Adrenal gland (tissue), 12 donors: ENCODE data around the gene NR6A1. TPM values are rescaled to one million over a fixed set of nuclear protein-coding genes. Genes with fewer than 3 reads are reported as not detected.

Source experiments
- DNase-seq, 7 donors: peaks; one replicate each; pipeline ENCODE4 v3.0.0-alpha.2; 2019 to 2020
- H3K27ac ChIP-seq, 5 donors: fragments of 200-600 bp; sonication (generic) in 4 of 5; 1 replicate in 3 of 5; 2 replicates in 2 of 5; pipeline versions ENCODE4 v1.5.1 to v1.8.0; 2016 to 2020; ENCODE audit warnings: mild to moderate bottlenecking in 1 of 5
- H3K27me3 ChIP-seq: fragments of 200-600 bp; 2 replicates; pipeline ENCODE4 v1.8.0; 2021
- H3K36me3 ChIP-seq, 2 donors: fragments of 200-600 bp; replicated peaks in 1 of 2; 1 replicate in 1 of 2; 2 replicates in 1 of 2; pipeline versions ENCODE4 v1.5.1 to v1.8.0; 2018 to 2022
- H3K4me1 ChIP-seq, 2 donors: fragments of 200-600 bp; replicated peaks in 1 of 2; 1 replicate in 1 of 2; 2 replicates in 1 of 2; pipeline versions ENCODE4 v1.5.1 to v1.8.0; 2018 to 2021
- H3K4me3 ChIP-seq, 4 donors: fragments of 200-600 bp; sonication (generic) in 3 of 4; one replicate each; pipeline ENCODE4 v1.5.1; 2016 to 2018
- H3K9me3 ChIP-seq, 3 donors: fragments of 200-600 bp; sonication (generic) in 1 of 3; replicated peaks in 1 of 3; 1 replicate in 2 of 3; 2 replicates in 1 of 3; pipeline versions ENCODE4 v1.5.1 to v1.8.0; 2016 to 2021
- CTCF ChIP-seq, 6 experiments: fragments of 450-650 bp in 4 of 6; fragments of 200-600 bp in 2 of 6; sonication (generic) in 1 of 6; IDR thresholded peaks; 1 replicate in 5 of 6; 2 replicates in 1 of 6; pipeline versions ENCODE4 v1.5.1 to v1.8.0; 2016 to 2021; ENCODE audit warnings: antibody characterized with exemption in 6 of 6, mild to moderate bottlenecking in 2 of 6, moderate library complexity in 1 of 6
- POLR2A ChIP-seq, 2 donors: fragments of 450-650 bp; IDR thresholded peaks; one replicate each; pipeline ENCODE4 v1.6.1; 2017; ENCODE audit warnings: antibody characterized with exemption in 2 of 2, mild to moderate bottlenecking in 2 of 2, moderate library complexity in 1 of 2
- WGBS, 4 donors: extraction: QIAGEN DNeasy Blood & Tissue Kit in 2 of 4; methylation state at CpG; one replicate each; pipeline versions ENCODE4 v1.1.5 to v1.1.7; 2013 to 2017; 5-methylcytosine and 5-hydroxymethylcytosine counted together
- intact Hi-C, 2 donors: fragments of 100-400 bp; cut with DNase I; formaldehyde crosslinking; loops; one replicate each; pipeline versions ENCODE4 v1.14.1 to v1.15.0; 2022 to 2023
- polyA plus RNA-seq, 3 donors: library from polyadenylated mRNA; stranded (reverse); fragments of 200-250 nt in 2 of 3; fragments of 350-450 nt in 1 of 3; fragmentation: Illumina TruSeq in 1 of 3; extraction: RNeasy Lipid Tissue Mini Kit (QIAGEN cat#74804) in 1 of 3; gene quantifications; one replicate each; pipeline ENCODE4 v1.2.3, GENCODE V29; 2013 to 2014
- total RNA-seq, 9 donors: library from RNA; depleted of rRNA in 4 of 9; stranded (reverse); fragments of >200 nt in 4 of 9; fragments of 120-200 nt in 1 of 9; fragmentation: NEBNext Ultra II Directional in 1 of 9; extraction: Animal tissue kit (Norgen Biotek cat#: 25700) in 1 of 9; gene quantifications; one replicate each; pipeline versions ENCODE4 v1.1.0 to v1.2.4, GENCODE V29; 2013 to 2023
- donor health status: healthy with polysubstance abuse.
- donor health status: Bipolar disorder and iron deficiency.
- donor health status: DM: yes; HTN: yes; CAD: no.
- donor health status: DM: no; HTN: no; CAD: no.
- donor health status: DM: no; HTN: no; CAD: no.
- donor health status: DM: yes; HTN: yes; CAD: no.

The NR6A1 gene
- total and polyA plus RNA-seq, 12 donors = 0.46 to 9.8 (median 1.5) TPM

GRCh38 chr9:124505006-124505900 is 265.9 kb downstream of the NR6A1 start:
- intact Hi-C loops = no loop called here
- Histone ChIP-seq H3K36me3 (no peaks in the 10 kb centered on the region), H3K27ac (peak overlapping the region; percentile 53 to 95 (median 90)), H3K4me3 (peak overlapping the region in 3 of 4 donors; percentile 38 to 76 (median 40)), H3K9me3 (no peaks in the 10 kb centered on the region), H3K4me1 (peaks cover 30 to 31% of the 10 kb centered on the region in 2 donors), H3K27me3 (peaks cover 12% of the 10 kb centered on the region)
- peak in 5 of 7 donors; percentile 39 to 44 (median 42) for DNase-seq
- TF ChIP-seq POLR2A (IDR thresholded peaks at IDR 0.05) (no peak), CTCF (IDR thresholded peaks at IDR 0.05) (peak in 4 of 6 experiments; percentile 20 to 38 (median 21))
- WGBS, 4 donors = 20 to 34% (median 23%) methylated on average over 8 to 69 of the region's 69 CpGs

DNA sequence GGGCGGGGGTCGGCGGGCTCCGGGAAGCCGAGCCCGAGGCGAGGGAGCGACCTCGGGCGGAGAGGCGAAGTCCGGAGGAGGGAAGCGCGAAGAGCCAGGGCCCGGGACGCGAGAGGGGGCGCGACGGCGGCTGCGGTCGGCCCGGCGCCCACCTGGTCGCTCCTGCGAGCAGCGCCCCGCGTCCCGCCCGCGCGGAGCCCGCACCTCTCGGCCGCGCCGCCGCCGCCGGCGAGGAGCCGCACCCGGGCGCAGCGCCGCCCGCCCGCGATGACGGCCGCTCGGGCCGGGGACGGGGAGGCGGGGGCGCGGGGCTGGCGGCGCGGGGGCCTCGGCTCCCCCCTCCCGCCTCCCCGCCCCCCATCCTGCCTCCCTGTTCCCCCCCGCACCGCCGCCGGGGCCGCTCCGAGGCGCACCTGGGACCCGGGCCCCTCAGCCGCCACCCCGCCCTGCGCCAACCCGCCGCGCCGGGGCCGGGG is 266.5 kb downstream of the NR6A1 start:
- WGBS, 4 donors = 0 to 1% methylated on average over 54 to 75 of the region's 81 CpGs; no CpG with 5 or more reads in 2 of the 4 donors
- H3K4me3 ChIP-seq = peak overlapping the region in 2 of 4 donors; percentile 20 to 76
- H3K4me1 ChIP-seq = peaks cover 30 to 38% of the 10 kb centered on the region in 2 donors
- H3K27me3 ChIP-seq = peaks cover 12% of the 10 kb centered on the region
- DNase-seq = peak in 1 of 7 donors; percentile 15
- intact Hi-C loops = no loop called here
- peak overlapping the region in 2 of 5 donors; percentile 38 to 95 for H3K27ac ChIP-seq
- no peaks in the 10 kb centered on the region for H3K9me3 ChIP-seq
- peaks cover 0 to 4% of the 10 kb centered on the region in 2 donors for H3K36me3 ChIP-seq
- no peak for TF ChIP-seq POLR2A (IDR thresholded peaks at IDR 0.05)
- no peak for TF ChIP-seq CTCF (IDR thresholded peaks at IDR 0.05)

DNA sequence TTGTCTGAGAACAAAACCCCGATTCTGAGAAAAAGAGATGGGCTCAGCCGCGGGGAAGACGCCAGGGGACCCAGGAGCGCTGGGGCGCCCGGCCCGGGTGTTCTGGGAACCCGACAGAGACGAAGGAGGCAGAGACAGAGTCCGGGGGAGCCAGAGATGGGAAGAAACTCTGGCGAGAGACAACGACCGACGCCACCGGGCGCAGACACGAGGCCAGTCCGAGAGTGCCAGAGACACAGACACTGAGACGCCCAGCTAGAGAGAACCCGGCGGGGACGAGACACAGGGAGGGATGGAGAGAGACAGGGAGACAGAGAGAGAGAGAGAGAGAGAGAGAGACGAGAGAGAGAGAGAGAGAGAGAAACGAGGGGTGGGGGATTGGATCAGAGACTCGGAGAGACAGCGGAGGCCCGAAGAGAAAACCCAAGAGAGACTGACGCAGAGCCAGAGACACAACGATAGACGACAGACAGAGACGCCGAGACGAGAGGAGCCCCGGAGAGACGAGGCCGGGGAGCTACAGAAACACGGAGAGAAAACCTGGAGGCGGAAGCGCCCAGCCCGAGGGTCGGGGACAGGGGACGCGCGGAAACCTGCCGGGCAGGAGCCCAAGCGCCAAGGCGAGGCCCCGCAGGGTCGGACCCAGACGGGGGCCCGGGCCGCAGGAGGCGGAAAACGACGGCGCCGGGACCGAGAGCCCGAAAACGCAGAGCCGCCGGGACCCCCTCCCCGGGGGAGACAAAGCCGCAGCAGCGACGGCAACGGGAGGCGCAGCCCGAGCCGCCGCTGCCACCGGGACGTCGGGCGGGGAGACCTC is 267.2 kb downstream of the NR6A1 start:
- peak overlapping the region in 2 of 5 donors; percentile 38 to 95 for H3K27ac ChIP-seq
- 2 to 4% (median 3%) methylated on average over 32 to 76 of the region's 76 CpGs for WGBS, 4 donors

More for the DNA sequence above, 267.2 kb downstream of the NR6A1 start:
- Histone ChIP-seq H3K4me3 (peak overlapping the region in 3 of 4 donors; percentile 32 to 76 (median 33)), H3K27me3 (peaks cover 12% of the 10 kb centered on the region), H3K36me3 (peaks cover 0 to 4% of the 10 kb centered on the region in 2 donors), H3K9me3 (no peaks in the 10 kb centered on the region), H3K4me1 (peaks cover 30 to 44% of the 10 kb centered on the region in 2 donors)
- TF ChIP-seq POLR2A (IDR thresholded peaks at IDR 0.05) (peak in 1 of 2 donors; percentile 21), CTCF (IDR thresholded peaks at IDR 0.05) (no peak)
- intact Hi-C loops = no loop called here
- peak in 4 of 7 donors; percentile 23 to 48 (median 36) for DNase-seq
